Testis (tissue), 3 donors: ENCODE measurements around the gene CCDC74A. TPM values are rescaled to one million over a fixed set of nuclear protein-coding genes. Genes with fewer than 3 reads are reported as not detected.

Experiments used
- DNase-seq: peaks from one replicate; pipeline ENCODE4 v3.0.0-alpha.2; 2019
- H3K27ac ChIP-seq, 2 donors: fragments of 200-600 bp; sonication (generic); one replicate each; pipeline ENCODE4 v1.5.1; 2019
- H3K27me3 ChIP-seq: fragments of 200-600 bp; sonication (generic); one replicate; pipeline ENCODE4 v1.5.1; 2019
- H3K36me3 ChIP-seq: fragments of 200-600 bp; sonication (generic); one replicate; pipeline ENCODE4 v1.5.1; 2017; ENCODE audit warnings: low read depth; ENCODE audit errors: missing control alignments
- H3K4me1 ChIP-seq: fragments of 200-600 bp; sonication (generic); one replicate; pipeline ENCODE4 v1.5.1; 2019
- H3K4me3 ChIP-seq, 2 donors: fragments of 200-600 bp; sonication (generic); one replicate each; pipeline ENCODE4 v1.5.1; 2017 to 2019
- H3K9me3 ChIP-seq: fragments of 200-600 bp; sonication (generic); one replicate; pipeline ENCODE4 v1.5.1; 2017
- CTCF ChIP-seq, 3 experiments: fragments of 450-650 bp in 2 of 3; fragments of 200-600 bp in 1 of 3; sonication (generic) in 1 of 3; IDR thresholded peaks; one replicate each; pipeline ENCODE4 v1.5.1; 2016 to 2019; ENCODE audit warnings: antibody characterized with exemption in 3 of 3, mild to moderate bottlenecking in 2 of 3, moderate library complexity in 1 of 3
- POLR2A ChIP-seq: fragments of 450-650 bp; IDR thresholded peaks from one replicate; pipeline ENCODE4 v1.6.1; 2017; ENCODE audit warnings: antibody characterized with exemption, mild to moderate bottlenecking, moderate library complexity
- WGBS, 2 donors: methylation state at CpG; one replicate each; pipeline ENCODE4 v1.1.5; 2018; 5-methylcytosine and 5-hydroxymethylcytosine counted together
- intact Hi-C: fragments of 100-400 bp; cut with DNase I; formaldehyde crosslinking; loops from one replicate; pipeline ENCODE4 v1.15.1; 2023; ENCODE audit warnings: low total_unique reads
- microRNA-seq, 2 donors: library from miRNA; unstranded; fragments of <30 nt; microRNA quantifications; one replicate each; pipeline ENCODE4, GENCODE V29; 2016; ENCODE audit warnings: borderline number of aligned reads in 2 of 2, borderline replicate concordance in 1 of 2
- polyA plus RNA-seq: library from polyadenylated mRNA; stranded (reverse); fragments of 350-450 nt; fragmentation: Illumina TruSeq; extraction: RNeasy Lipid Tissue Mini Kit (QIAGEN cat#74804); gene quantifications from one replicate; pipeline ENCODE4 v1.2.3, GENCODE V29; 2014; ENCODE audit warnings: low read depth, low replicate concordance; ENCODE audit not compliant: insufficient read depth
- total RNA-seq, 2 donors: library from RNA; depleted of rRNA; stranded (reverse); fragments of >200 nt; gene quantifications; one replicate each; pipeline ENCODE4 v1.2.3, GENCODE V29; 2016

CCDC74A gene
- total and polyA plus RNA-seq, 3 donors from 2014 or later: 124 to 176 (median 165) TPM

- H3K36me3 ChIP-seq: no peaks in the 10 kb centered on the region
- DNase-seq: no peak
- no peaks in the 10 kb centered on the region for H3K27me3 ChIP-seq
- WGBS, 2 donors: 93 to 100% methylated on average over 1 of the region's 1 CpG
- H3K9me3 ChIP-seq: no peaks in the 10 kb centered on the region
- intact Hi-C loops: no loop called here
- TF ChIP-seq POLR2A (no peak), CTCF (IDR thresholded peaks at IDR 0.05) (no peak)
- peaks cover 5% of the 10 kb centered on the region for H3K4me1 ChIP-seq
- no peak overlapping the region for H3K4me3 ChIP-seq
- no peak overlapping the region for H3K27ac ChIP-seq
Observed at GRCh38 chr2:131572175-131572574, 44.5 kb downstream of the CCDC74A start.

GRCh38 chr2:131577812-131578211, 50.1 kb downstream of the CCDC74A start:
- no peak overlapping the region for H3K4me3 ChIP-seq
- H3K9me3 ChIP-seq: no peaks in the 10 kb centered on the region
- intact Hi-C loops: no loop called here
- H3K4me1 ChIP-seq: peaks cover 5% of the 10 kb centered on the region
- no peaks in the 10 kb centered on the region for H3K27me3 ChIP-seq
- H3K27ac ChIP-seq: no peak overlapping the region
- TF ChIP-seq POLR2A (no peak), CTCF (IDR thresholded peaks at IDR 0.05) (no peak)
- DNase-seq: no peak
- 91 to 96% methylated on average over 4 of the region's 4 CpGs for WGBS, 2 donors
- H3K36me3 ChIP-seq: no peaks in the 10 kb centered on the region

GRCh38 chr2:131580187-131580586, 52.5 kb downstream of the CCDC74A start:
- intact Hi-C loops: no loop called here
- Histone ChIP-seq H3K4me1 (peaks cover 5% of the 10 kb centered on the region), H3K9me3 (no peaks in the 10 kb centered on the region), H3K4me3 (no peak overlapping the region), H3K36me3 (no peaks in the 10 kb centered on the region), H3K27me3 (no peaks in the 10 kb centered on the region), H3K27ac (no peak overlapping the region)
- 89 to 92% methylated on average over 7 of the region's 7 CpGs for WGBS, 2 donors
- no peak for DNase-seq
- TF ChIP-seq CTCF (IDR thresholded peaks at IDR 0.05): no peak

Small RNA genes lying within 50 kb of the gene (microRNA-seq; reads per million reads assigned to microRNA genes)
- gene MIR4784: 0 to 0.70 reads per million in 2 donors

Other genes starting within 250 kb of the CCDC74A start
- gene RAB6D, start 163.7 kb upstream of the CCDC74A start, total RNA-seq: 1 to 10 TPM; 1.7 to 2.5 TPM
- 1.3 TPM for gene RAB6D, start 163.7 kb upstream of the CCDC74A start, polyA plus RNA-seq
- 100 to 1,000 TPM; 238 to 270 TPM for gene TUBA3D, start 51.8 kb upstream of the CCDC74A start, total RNA-seq
- 516 TPM for gene TUBA3D, start 51.8 kb upstream of the CCDC74A start, polyA plus RNA-seq
- gene MZT2A, start 35.5 kb upstream of the CCDC74A start, total RNA-seq: 100 to 1,000 TPM in 1 of 2 donors, 10 to 100 TPM in 1; 67.3 to 113 TPM
- 86.8 TPM for gene MZT2A, start 35.5 kb upstream of the CCDC74A start, polyA plus RNA-seq